Esophagus muscularis mucosa (tissue), 4 donors: ENCODE measurements around the gene IFT122. TPM values are rescaled to one million over a fixed set of nuclear protein-coding genes. Genes with fewer than 3 reads are reported as not detected.

Source experiments
- DNase-seq: peaks from one replicate; pipeline ENCODE4 v3.0.0-alpha.2; 2017; ENCODE audit errors: extremely low spot score
- H3K27ac ChIP-seq, 4 donors: fragments of 200-600 bp; sonication (generic); replicated peaks in 1 of 4; 1 replicate in 3 of 4; 2 replicates in 1 of 4; pipeline ENCODE4 v1.5.1; 2016 to 2019; ENCODE audit warnings: mild to moderate bottlenecking in 1 of 4
- H3K27me3 ChIP-seq, 4 donors: fragments of 200-600 bp; sonication (generic); one replicate each; pipeline versions ENCODE4 v1.5.1 to v1.6.0; 2016 to 2019
- H3K36me3 ChIP-seq, 4 donors: fragments of 200-600 bp; sonication (generic); one replicate each; pipeline ENCODE4 v1.5.1; 2016 to 2019
- H3K4me1 ChIP-seq, 4 donors: fragments of 200-600 bp; sonication (generic); one replicate each; pipeline ENCODE4 v1.5.1; 2016 to 2019
- H3K4me3 ChIP-seq, 4 donors: fragments of 200-600 bp; sonication (generic); 1 replicate in 2 of 4; 2 replicates in 2 of 4; pipeline ENCODE4 v1.5.1; 2016 to 2019; ENCODE audit warnings: mild to moderate bottlenecking in 4 of 4, moderate library complexity in 1 of 4
- H3K9me3 ChIP-seq, 4 donors: fragments of 200-600 bp; sonication (generic); 1 replicate in 3 of 4; 2 replicates in 1 of 4; pipeline ENCODE4 v1.5.1; 2016 to 2019
- CTCF ChIP-seq, 3 experiments: fragments of 200-600 bp in 2 of 3; fragments of 450-650 bp in 1 of 3; sonication (generic) in 2 of 3; IDR thresholded peaks; one replicate each; pipeline ENCODE4 v1.5.1; 2017 to 2019; ENCODE audit warnings: antibody characterized with exemption in 3 of 3, mild to moderate bottlenecking in 2 of 3, moderate library complexity in 1 of 3
- EP300 ChIP-seq: sonication (generic); formaldehyde crosslinking; IDR thresholded peaks from one replicate; pipeline ENCODE4 v1.6.1; 2017; ENCODE audit warnings: antibody characterized with exemption
- POLR2A ChIP-seq: fragments of 450-650 bp; IDR thresholded peaks from one replicate; pipeline ENCODE4 v1.6.1; 2017; ENCODE audit warnings: antibody characterized with exemption, moderate library complexity, mild to moderate bottlenecking, low read depth
- POLR2AphosphoS5 ChIP-seq, 2 donors: sonication (generic); formaldehyde crosslinking; IDR thresholded peaks; one replicate each; pipeline ENCODE4 v1.6.1; 2017; ENCODE audit warnings: antibody characterized with exemption in 2 of 2
- WGBS: methylation state at CpG from one replicate; pipeline ENCODE4 v1.1.5; 2018; 5-methylcytosine and 5-hydroxymethylcytosine counted together
- intact Hi-C: fragments of 100-400 bp; cut with DNase I; formaldehyde crosslinking; loops from one replicate; pipeline ENCODE4 v1.15.1; 2023
- total RNA-seq, 4 donors: library from RNA; depleted of rRNA; stranded (reverse); fragments of >200 nt; gene quantifications; one replicate each; pipeline versions ENCODE4 v1.1.0 to v1.2.1, GENCODE V29; 2016

Gene IFT122
- total RNA-seq, 4 donors from 2014 or later: 19.5 to 32.8 (median 21.9) TPM

GRCh38 chr3:129402616-129403015 lies 37.4 kb upstream of the IFT122 start:
- no peak overlapping the region for H3K27ac ChIP-seq
- no peaks in the 10 kb centered on the region for H3K9me3 ChIP-seq
- peaks cover 9 to 17% (median 12%) of the 10 kb centered on the region in 4 donors for H3K4me1 ChIP-seq
- 96% methylated on average over 4 of the region's 4 CpGs for WGBS
- intact Hi-C loops: no loop called here
- no peak for TF ChIP-seq EP300
- H3K4me3 ChIP-seq: no peak overlapping the region
- H3K27me3 ChIP-seq: no peaks in the 10 kb centered on the region
- H3K36me3 ChIP-seq: no peaks in the 10 kb centered on the region
- DNase-seq: no peak

GRCh38 chr3:129403450-129403849 lies 36.6 kb upstream of the IFT122 start:
- peaks cover 2 to 8% (median 3%) of the 10 kb centered on the region in 4 donors for H3K4me1 ChIP-seq
- no peaks in the 10 kb centered on the region for H3K36me3 ChIP-seq
- no peak overlapping the region for H3K4me3 ChIP-seq
- no peaks in the 10 kb centered on the region for H3K9me3 ChIP-seq
- no peak for DNase-seq
- no peak for TF ChIP-seq EP300
- TF ChIP-seq CTCF (IDR thresholded peaks at IDR 0.05): no peak
- no peak for TF ChIP-seq POLR2A
- no peak for TF ChIP-seq POLR2AphosphoS5 (IDR thresholded peaks at IDR 0.05)
- 75% methylated on average over 4 of the region's 7 CpGs for WGBS
- no peak overlapping the region for H3K27ac ChIP-seq
- no peaks in the 10 kb centered on the region for H3K27me3 ChIP-seq
- intact Hi-C loops: no loop called here

GRCh38 chr3:129404130-129404529 lies 35.9 kb upstream of the IFT122 start:
- Histone ChIP-seq H3K36me3 (no peaks in the 10 kb centered on the region), H3K27ac (no peak overlapping the region), H3K27me3 (no peaks in the 10 kb centered on the region), H3K4me3 (no peak overlapping the region), H3K9me3 (no peaks in the 10 kb centered on the region), H3K4me1 (peaks cover 0 to 4% (median 0%) of the 10 kb centered on the region in 4 donors)
- intact Hi-C loops: no loop called here
- no peak for DNase-seq
- 83% methylated on average over 7 of the region's 8 CpGs for WGBS
- no peak for TF ChIP-seq CTCF (IDR thresholded peaks at IDR 0.05)

- peaks cover 0 to 4% (median 0%) of the 10 kb centered on the region in 4 donors for H3K4me1 ChIP-seq
- intact Hi-C loops: no loop called here
- WGBS: 83% methylated on average over 3 of the region's 5 CpGs
- H3K4me3 ChIP-seq: no peak overlapping the region
- TF ChIP-seq CTCF (IDR thresholded peaks at IDR 0.05) (no peak), POLR2A (no peak), POLR2AphosphoS5 (IDR thresholded peaks at IDR 0.05) (no peak), EP300 (no peak)
- no peak overlapping the region for H3K27ac ChIP-seq
- H3K27me3 ChIP-seq: no peaks in the 10 kb centered on the region
- H3K36me3 ChIP-seq: no peaks in the 10 kb centered on the region
- no peaks in the 10 kb centered on the region for H3K9me3 ChIP-seq
- no peak for DNase-seq
These were observed 35.4 kb upstream of the IFT122 start for GRCh38 chr3:129404610-129405009.

- no peak for TF ChIP-seq CTCF (IDR thresholded peaks at IDR 0.05)
- no peak for TF ChIP-seq EP300
- no peak for TF ChIP-seq POLR2A
- no peak for TF ChIP-seq POLR2AphosphoS5 (IDR thresholded peaks at IDR 0.05)
- WGBS: 100% methylated on average over 2 of the region's 2 CpGs
- H3K27me3 ChIP-seq: no peaks in the 10 kb centered on the region
- H3K27ac ChIP-seq: no peak overlapping the region
- intact Hi-C loops: no loop called here
- H3K36me3 ChIP-seq: no peaks in the 10 kb centered on the region
- H3K9me3 ChIP-seq: no peaks in the 10 kb centered on the region
- H3K4me3 ChIP-seq: no peak overlapping the region
- H3K4me1 ChIP-seq: no peaks in the 10 kb centered on the region
- no peak for DNase-seq
These were observed 30.5 kb upstream of the IFT122 start for GRCh38 chr3:129409541-129409940.
